MM.1S (cell line): ENCODE measurements around the gene SPACA1.

Source experiments
- CTCF ChIP-seq: fragments of 300-600 bp; sonication (generic); IDR thresholded peaks from 2 replicates; pipeline ENCODE4 v1.5.1; 2016; ENCODE audit warnings: antibody characterized with exemption, low read length, mixed read lengths
- EZH2 ChIP-seq: fragments of 300-600 bp; sonication (generic); optimal IDR thresholded peaks from 2 replicates; pipeline ENCODE3; 2017; ENCODE audit warnings: low read depth, mild to moderate bottlenecking, antibody characterized with exemption, low read length, mixed read lengths
- EZH2phosphoT487 ChIP-seq: fragments of 300-600 bp; sonication (generic); IDR thresholded peaks from 2 replicates; pipeline ENCODE4 v1.6.1; 2018; ENCODE audit warnings: antibody characterized with exemption, low read length

GRCh38 chr6:88116276-88116675 lies 68.6 kb downstream of the SPACA1 start:
- TF ChIP-seq CTCF (no peak), EZH2phosphoT487 (no peak), EZH2 (no peak)
